ENCODE data around the gene ZBED2.

- TF ChIP-seq CTCF (IDR thresholded peaks at IDR 0.05) (no peak), POLR2A (IDR thresholded peaks at IDR 0.05) (no peak)
These were observed 24.7 kb upstream of the ZBED2 start for GRCh38 chr3:111619833-111620232.
